Testis (tissue), 2 donors: Measurements from ENCODE around the gene COL5A1.

Experiments
- CTCF ChIP-seq, 3 experiments: fragments of 450-650 bp in 2 of 3; fragments of 200-600 bp in 1 of 3; sonication (generic) in 1 of 3; IDR thresholded peaks; one replicate each; pipeline ENCODE4 v1.5.1; 2016 to 2019; ENCODE audit warnings: antibody characterized with exemption in 3 of 3, mild to moderate bottlenecking in 2 of 3, moderate library complexity in 1 of 3
- POLR2A ChIP-seq: fragments of 450-650 bp; IDR thresholded peaks from one replicate; pipeline ENCODE4 v1.6.1; 2017; ENCODE audit warnings: antibody characterized with exemption, mild to moderate bottlenecking, moderate library complexity

DNA sequence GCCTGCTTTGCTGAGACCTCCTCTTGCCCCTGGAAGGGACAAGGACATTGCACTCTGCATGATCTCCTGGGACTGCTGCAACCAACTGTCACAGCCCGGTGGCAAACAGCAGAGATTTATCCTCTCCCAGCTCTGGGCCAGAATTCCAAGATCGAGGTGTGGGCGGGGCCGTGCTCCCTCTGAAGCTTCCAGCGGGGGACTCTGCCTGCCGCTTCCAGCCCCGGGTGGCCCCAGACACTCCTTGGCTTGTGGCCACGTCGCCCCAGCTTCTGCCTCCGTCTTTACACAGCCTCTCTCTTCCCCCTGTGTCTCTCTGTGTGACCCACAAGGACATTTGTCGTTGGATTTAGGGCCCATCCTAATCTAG lies 67.1 kb downstream of the COL5A1 start:
- TF ChIP-seq CTCF (IDR thresholded peaks at IDR 0.05) (no peak), POLR2A (no peak)
